NCI-H82 treated with DMSO at 0.1 percent for 48 hours (cell line): ENCODE measurements around the gene MMP20.

ENCODE experiments used
- DNase-seq: peaks from one replicate; lab custom pipeline; 2025; ENCODE audit not compliant: unreplicated experiment; lab: John Stamatoyannopoulos, UW

The MMP20 gene

GRCh38 chr11:102592634-102593581 is 32.2 kb downstream of the MMP20 start:
- no peak for DNase-seq

GRCh38 chr11:102592131-102592530 is 33.0 kb downstream of the MMP20 start:
- no peak for DNase-seq

- DNase-seq, result no peak
These were observed 33.9 kb downstream of the MMP20 start for GRCh38 chr11:102591160-102591718.

- no peak for DNase-seq
These were observed 34.7 kb downstream of the MMP20 start for GRCh38 chr11:102590276-102591049.

GRCh38 chr11:102589047-102589459 is 36.1 kb downstream of the MMP20 start:
- DNase-seq, result no peak

GRCh38 chr11:102587722-102588121 is 37.4 kb downstream of the MMP20 start:
- no peak for DNase-seq

- no peak for DNase-seq
These were observed 41.8 kb downstream of the MMP20 start for GRCh38 chr11:102583141-102583873.

DNA sequence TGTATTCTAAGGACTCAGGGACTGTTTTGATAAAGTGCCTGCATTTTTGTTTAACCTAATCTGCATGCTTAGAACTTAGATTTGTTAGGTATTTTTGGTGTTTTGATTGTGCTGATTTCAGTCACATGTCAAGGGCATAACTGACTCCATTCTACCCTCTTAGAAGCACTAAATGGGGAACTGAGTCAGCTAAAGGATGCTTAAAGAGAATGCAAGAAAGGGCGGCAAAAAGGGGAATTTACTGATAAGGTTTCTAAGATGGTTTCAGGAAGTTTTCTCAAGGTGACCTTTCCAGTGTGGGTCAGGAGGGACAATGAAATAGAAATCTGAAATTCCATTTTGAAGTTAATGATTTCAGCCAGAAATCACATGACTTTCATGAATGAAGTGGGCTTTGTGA is 43.0 kb downstream of the MMP20 start:
- DNase-seq, result no peak

- DNase-seq, result no peak
These were observed 44.1 kb downstream of the MMP20 start for GRCh38 chr11:102581066-102581465.

- DNase-seq, result no peak
These were observed 44.8 kb downstream of the MMP20 start for GRCh38 chr11:102580185-102580951.

- no peak for DNase-seq
These were observed 47.4 kb downstream of the MMP20 start for GRCh38 chr11:102577723-102578122.

GRCh38 chr11:102577182-102577581 is 48.0 kb downstream of the MMP20 start:
- no peak for DNase-seq

DNA sequence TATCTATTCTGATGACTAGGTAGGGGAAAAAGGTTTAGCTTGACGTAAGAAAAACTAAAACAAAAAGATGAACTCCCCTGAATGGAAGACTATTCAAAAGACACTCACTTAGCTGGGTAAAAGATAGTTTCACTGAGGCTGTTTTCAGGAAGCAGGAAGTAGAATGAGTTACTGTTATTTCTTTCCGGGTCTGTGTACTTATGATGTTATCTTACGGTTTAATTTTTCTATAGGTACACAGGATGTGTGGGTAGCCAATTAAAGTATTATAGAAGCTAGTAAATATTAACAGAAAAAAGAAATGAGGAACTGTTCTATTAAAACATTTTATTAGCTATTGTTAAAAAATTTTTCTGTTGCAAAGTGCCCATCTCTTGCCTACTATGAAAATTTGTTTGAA is 48.8 kb downstream of the MMP20 start:
- no peak for DNase-seq

GRCh38 chr11:102575012-102575411 is 50.1 kb downstream of the MMP20 start:
- DNase-seq, result no peak

- no peak for DNase-seq
These were observed 51.3 kb downstream of the MMP20 start for GRCh38 chr11:102573851-102574250.

DNA sequence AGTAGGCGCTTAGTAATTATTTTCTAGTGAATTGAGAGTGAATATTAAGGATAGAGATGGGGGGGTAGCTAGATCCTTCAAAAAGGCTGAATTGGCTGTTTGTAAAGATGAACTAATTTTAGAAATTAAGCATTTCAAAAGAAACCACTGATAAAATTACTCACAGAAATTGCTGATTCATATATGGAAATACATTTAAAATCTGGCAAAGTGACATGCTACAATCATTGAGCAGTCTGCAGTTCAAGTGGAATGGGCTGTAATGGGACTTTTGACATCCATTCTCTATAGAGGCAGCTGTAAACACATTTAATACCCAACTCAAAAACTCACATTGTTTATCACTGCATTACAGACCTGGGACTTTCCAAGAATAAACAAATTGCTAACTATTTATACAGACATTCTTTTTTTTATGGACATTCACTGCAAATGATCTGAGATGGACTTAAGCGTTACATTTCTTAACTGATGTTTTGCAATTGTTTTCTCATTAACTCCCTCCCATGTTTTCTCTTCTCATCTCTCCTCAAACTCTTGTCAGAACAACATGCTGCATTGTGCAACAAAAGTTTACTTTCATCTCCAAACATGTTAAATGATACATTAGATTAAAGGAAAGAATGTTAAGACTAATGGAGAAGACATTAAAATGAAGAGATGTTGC is 52.4 kb downstream of the MMP20 start:
- DNase-seq, result no peak

DNA sequence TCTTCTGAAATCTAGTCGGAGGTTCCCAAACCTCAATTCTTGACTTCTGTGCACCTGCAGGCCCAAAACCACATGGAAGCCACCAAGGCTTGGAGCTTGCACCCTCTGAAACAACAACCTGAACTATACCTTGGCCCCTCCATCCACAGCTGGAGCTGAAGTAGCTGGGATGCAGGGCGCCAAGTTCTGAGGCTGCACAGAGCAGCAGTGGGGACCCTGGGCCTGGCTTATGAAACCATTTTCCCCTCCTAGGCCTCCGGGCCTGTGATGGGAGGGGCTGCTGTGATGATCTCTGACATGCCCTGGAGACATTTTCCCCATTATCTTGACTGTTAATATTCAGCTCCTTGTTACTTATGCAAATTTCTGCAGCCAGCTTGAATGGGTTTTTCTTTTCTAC is 56.3 kb downstream of the MMP20 start:
- no peak for DNase-seq

- no peak for DNase-seq
These were observed 59.0 kb downstream of the MMP20 start for GRCh38 chr11:102566112-102566511.

DNA sequence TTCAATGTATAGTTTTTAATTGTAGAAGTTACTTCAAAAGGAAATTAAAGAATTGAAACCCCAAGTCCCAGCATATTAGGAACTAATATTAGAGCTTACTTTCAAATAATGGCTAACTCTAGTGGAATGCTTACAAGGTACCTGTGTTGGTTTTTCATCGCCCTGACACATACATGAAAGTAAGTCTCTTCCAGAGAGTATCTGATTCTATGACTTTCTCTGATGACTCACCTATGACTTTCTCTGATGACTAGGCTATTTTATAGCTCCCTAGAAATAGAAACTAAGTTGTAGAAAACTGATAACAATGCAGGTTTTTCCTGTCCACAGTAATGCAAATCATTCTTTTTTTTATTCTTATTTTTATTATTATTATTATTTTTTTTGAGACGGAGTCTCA is 61.0 kb downstream of the MMP20 start:
- DNase-seq, result no peak

DNA sequence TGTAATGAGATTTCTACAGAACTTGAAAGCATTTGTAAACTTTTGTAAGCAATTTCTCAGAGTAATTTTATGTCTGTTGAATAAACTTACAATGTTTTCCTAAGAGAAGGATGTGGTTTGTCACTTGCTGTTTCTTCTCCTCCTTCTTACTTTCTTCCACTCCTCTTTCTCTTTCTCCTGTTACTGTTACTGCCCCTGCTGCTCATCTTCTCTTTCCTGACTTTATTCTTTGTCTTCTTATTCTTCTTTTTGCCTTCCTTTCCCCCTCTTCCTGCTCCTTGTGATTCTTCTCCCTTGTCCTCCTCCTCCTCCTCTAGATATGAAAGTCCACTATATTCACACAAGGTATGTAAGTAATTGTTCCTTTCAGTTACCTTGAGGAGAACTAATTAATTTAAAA is 63.5 kb downstream of the MMP20 start:
- no peak for DNase-seq
